H9 (cell line): ENCODE data around the gene GPC6. TPM values are rescaled to one million over a fixed set of nuclear protein-coding genes. Genes with fewer than 3 reads are reported as not detected.

Source experiments
- DNase-seq: peaks from one replicate; pipeline ENCODE4 v3.0.0-alpha.2; 2017
- H2AFZ ChIP-seq: one replicate; pipeline ENCODE4 v1.6.1; 2013; ENCODE audit warnings: mild to moderate bottlenecking, low read length, control low read depth, moderate library complexity
- H2AK5ac ChIP-seq: 2 replicates; pipeline ENCODE4 v1.6.1; 2013; ENCODE audit warnings: low read length, control low read depth, mixed read lengths; ENCODE audit not compliant: insufficient read length
- H2BK120ac ChIP-seq: one replicate; pipeline ENCODE4 v1.6.1; 2013; ENCODE audit warnings: low read depth, mild to moderate bottlenecking, low read length, control low read depth, inconsistent platforms; ENCODE audit not compliant: poor library complexity, severe bottlenecking
- H2BK12ac ChIP-seq: 2 replicates; pipeline ENCODE4 v1.6.1; 2013; ENCODE audit warnings: low read length, control low read depth, mixed read lengths, low read depth; ENCODE audit not compliant: insufficient read length
- H2BK15ac ChIP-seq: 2 replicates; pipeline ENCODE4 v1.6.1; 2013; ENCODE audit warnings: low read depth, low read length, control low read depth
- H2BK20ac ChIP-seq: one replicate; pipeline ENCODE4 v1.6.1; 2013; ENCODE audit warnings: low read depth, mild to moderate bottlenecking, low read length, control low read depth, inconsistent platforms; ENCODE audit not compliant: poor library complexity, severe bottlenecking
- H2BK5ac ChIP-seq: 2 replicates; pipeline ENCODE4 v1.6.1; 2013; ENCODE audit warnings: low read length, control low read depth, mixed read lengths; ENCODE audit not compliant: insufficient read length
- H3K14ac ChIP-seq: 2 replicates; pipeline ENCODE4 v1.6.1; 2013; ENCODE audit warnings: low read length, control low read depth; ENCODE audit not compliant: insufficient read depth
- H3K18ac ChIP-seq: 2 replicates; pipeline ENCODE4 v1.6.1; 2013; ENCODE audit warnings: low read depth, mild to moderate bottlenecking, mixed read lengths, low read length, control low read depth; ENCODE audit not compliant: insufficient read length
- H3K23ac ChIP-seq: 2 replicates; pipeline ENCODE4 v1.6.1; 2013; ENCODE audit warnings: low read length, control low read depth, mixed read lengths, low read depth; ENCODE audit not compliant: insufficient read length
- H3K23me2 ChIP-seq: 2 replicates; pipeline ENCODE4 v1.6.1; 2013; ENCODE audit warnings: low read depth, mild to moderate bottlenecking, mixed read lengths, low read length, control low read depth; ENCODE audit not compliant: insufficient read length, poor library complexity, severe bottlenecking
- H3K27ac ChIP-seq: 2 replicates; pipeline ENCODE4 v1.5.1; 2013; ENCODE audit warnings: low read length, control low read depth, mixed read lengths, low read depth; ENCODE audit not compliant: insufficient read length
- H3K27me3 ChIP-seq: 2 replicates; pipeline ENCODE4 v1.6.1; 2013; ENCODE audit warnings: low read length, control low read depth, inconsistent platforms; ENCODE audit not compliant: insufficient read depth
- H3K4ac ChIP-seq: 2 replicates; pipeline ENCODE4 v1.6.1; 2013; ENCODE audit warnings: low read depth, mild to moderate bottlenecking, control low read depth, inconsistent platforms, low read length, moderate library complexity
- H3K4me1 ChIP-seq: 2 replicates; pipeline ENCODE4 v1.6.1; 2013; ENCODE audit warnings: low read length, control low read depth, inconsistent platforms; ENCODE audit not compliant: insufficient read depth
- H3K4me2 ChIP-seq: 2 replicates; pipeline ENCODE4 v1.6.1; 2013; ENCODE audit warnings: low read length, control low read depth, mixed read lengths; ENCODE audit not compliant: insufficient read length, insufficient read depth
- H3K56ac ChIP-seq: 2 replicates; pipeline ENCODE4 v1.6.1; 2013; ENCODE audit warnings: low read depth, mild to moderate bottlenecking, mixed read lengths, low read length, control low read depth; ENCODE audit not compliant: insufficient read length
- H3K79me1 ChIP-seq: 2 replicates; pipeline ENCODE4 v1.6.1; 2013; ENCODE audit warnings: low read depth, mild to moderate bottlenecking, moderate library complexity, low read length, control low read depth, inconsistent platforms; ENCODE audit not compliant: insufficient read depth, poor library complexity, severe bottlenecking
- H3K79me2 ChIP-seq: 2 replicates; pipeline ENCODE4 v1.6.1; 2013; ENCODE audit warnings: low read length, control low read depth, inconsistent platforms; ENCODE audit not compliant: insufficient read depth
- H3K9ac ChIP-seq: 2 replicates; pipeline ENCODE4 v1.6.1; 2013; ENCODE audit warnings: low read length, control low read depth, mixed read lengths; ENCODE audit not compliant: insufficient read length; ENCODE audit errors: extremely low read depth
- H3K9me3 ChIP-seq: one replicate; pipeline ENCODE4 v1.6.1; 2013; ENCODE audit warnings: low read depth, low read length, inconsistent platforms; ENCODE audit not compliant: control insufficient read depth
- H3T11ph ChIP-seq: one replicate; pipeline ENCODE4 v1.6.1; 2013; ENCODE audit warnings: mild to moderate bottlenecking, low read length, control low read depth, inconsistent platforms
- H4K20me1 ChIP-seq: one replicate; pipeline ENCODE4 v1.6.1; 2013; ENCODE audit not compliant: control insufficient read depth, insufficient read length, insufficient read depth
- H4K5ac ChIP-seq: 2 replicates; pipeline ENCODE4 v1.6.1; 2013; ENCODE audit warnings: low read depth, mild to moderate bottlenecking, mixed read lengths, low read length, control low read depth; ENCODE audit not compliant: insufficient read length
- H4K8ac ChIP-seq: replicated peaks from 2 replicates; pipeline ENCODE4 v1.6.1; 2013; ENCODE audit warnings: low read length, control low read depth, mixed read lengths, low read depth; ENCODE audit not compliant: insufficient read length
- H4K91ac ChIP-seq: 2 replicates; pipeline ENCODE4 v1.6.1; 2013; ENCODE audit warnings: low read depth, mild to moderate bottlenecking, moderate library complexity, mixed read lengths, low read length, control low read depth; ENCODE audit not compliant: insufficient read length
- H3K27ac Mint-ChIP-seq, 3 experiments: 2 replicates in 2 of 3; 3 replicates in 1 of 3; pipeline ENCODE4 v1.8.0; 2020 to 2021; ENCODE audit warnings: mixed read lengths in 3 of 3, mild to moderate bottlenecking in 1 of 3, moderate library complexity in 1 of 3
- H3K27me3 Mint-ChIP-seq: 2 replicates; pipeline ENCODE4 v1.8.0; 2021; ENCODE audit warnings: low read depth, mild to moderate bottlenecking, moderate library complexity, mixed read lengths
- H3K36me3 Mint-ChIP-seq, 3 experiments: 2 replicates in 2 of 3; 3 replicates in 1 of 3; pipeline ENCODE4 v1.8.0; 2020 to 2021; ENCODE audit warnings: low read depth in 3 of 3, mixed read lengths in 3 of 3; ENCODE audit not compliant: insufficient read depth in 1 of 3
- H3K4me1 Mint-ChIP-seq, 2 experiments: 2 replicates each; pipeline ENCODE4 v1.8.0; 2020; ENCODE audit warnings: mixed read lengths in 2 of 2
- H3K4me3 Mint-ChIP-seq, 2 experiments: 2 replicates in 1 of 2; 3 replicates in 1 of 2; pipeline ENCODE4 v1.8.0; 2020 to 2021; ENCODE audit warnings: mild to moderate bottlenecking in 2 of 2, mixed read lengths in 2 of 2, moderate library complexity in 1 of 2
- H3K9me3 Mint-ChIP-seq, 2 experiments: 2 replicates in 1 of 2; 3 replicates in 1 of 2; pipeline ENCODE4 v1.8.0; 2020; ENCODE audit warnings: mild to moderate bottlenecking in 2 of 2, mixed read lengths in 2 of 2, moderate library complexity in 1 of 2
- CTCF ChIP-seq: fragments of 200-600 bp; sonication (generic); conservative IDR thresholded peaks from 3 replicates; pipeline ENCODE4 v1.8.0; 2021; ENCODE audit warnings: antibody characterized with exemption, mild to moderate bottlenecking
- WGBS: extraction: QIAGEN DNeasy Blood & Tissue Kit; methylation state at CpG from one replicate; pipeline ENCODE4 v1.1.7; 2013; ENCODE audit warnings: missing lambda C conversion rate, low lambda C conversion rate, mixed read lengths; ENCODE audit not compliant: insufficient read length; ENCODE audit errors: extremely low coverage; 5-methylcytosine and 5-hydroxymethylcytosine counted together
- total RNA-seq: library from RNA; stranded (reverse); gene quantifications from 2 replicates; pipeline ENCODE4 v1.2.1, GENCODE V29; 2021

The GPC6 gene
- total RNA-seq, 1 experiment from 2014 or later: 15.6 TPM

DNA sequence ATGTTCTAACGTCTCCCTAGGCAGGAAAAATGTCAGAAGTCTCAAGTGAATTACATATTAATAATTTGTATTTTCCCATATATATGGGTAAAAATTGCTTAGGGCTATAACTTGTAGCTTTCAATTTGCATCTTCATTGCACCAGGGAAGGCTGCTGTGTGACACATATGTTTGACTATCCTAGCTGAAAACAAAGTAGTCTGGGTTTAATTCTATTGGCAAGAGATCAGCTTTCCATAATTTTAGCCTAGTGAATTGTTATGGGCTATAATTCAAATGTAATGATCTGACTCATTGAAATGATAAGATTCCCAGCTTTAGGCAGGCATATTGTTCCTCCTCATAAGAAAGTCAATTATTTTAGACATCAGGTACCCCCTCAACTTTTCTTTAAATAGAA is 699.8 kb downstream of the GPC6 start:
- no peak overlapping the region for H3K14ac ChIP-seq

More for the DNA sequence above, 699.8 kb downstream of the GPC6 start:
- Histone ChIP-seq H4K91ac (no peak overlapping the region), H3K27ac (no peak overlapping the region), H3K9ac (no peak overlapping the region), H4K5ac (no peak overlapping the region), H3K4me1 (no peaks in the 10 kb centered on the region), H3K18ac (no peak overlapping the region), H2BK120ac (no peak overlapping the region), H3K79me1 (no peaks in the 10 kb centered on the region), H2BK15ac (no peak overlapping the region), H3K4ac (no peak overlapping the region), H2AFZ (no peak overlapping the region), H2BK20ac (no peak overlapping the region), H3K27me3 (no peaks in the 10 kb centered on the region), H2BK5ac (no peak overlapping the region), H2BK12ac (no peak overlapping the region), H3K23ac (no peak overlapping the region), H4K8ac (no peak overlapping the region), H3K79me2 (no peaks in the 10 kb centered on the region), H3K9me3 (no peaks in the 10 kb centered on the region), H3K4me2 (no peak overlapping the region), H3K23me2 (no peaks in the 10 kb centered on the region), H3K56ac (no peak overlapping the region), H4K20me1 (no peaks in the 10 kb centered on the region), H3T11ph (no peak overlapping the region), H2AK5ac (no peak overlapping the region)
- Mint-ChIP-seq H3K9me3 (peaks cover under 1 to 2% of the 10 kb centered on the region in 2 experiments; a peak in 2 of 5 replicates), H3K27me3 (no peaks in the 10 kb centered on the region), H3K4me1 (no peaks in the 10 kb centered on the region), H3K27ac (no peak overlapping the region), H3K36me3 (0 out of 7 replicates have a peak, but pooled peaks cover 0 to 2% (median 0%) of the 10 kb centered on the region in 3 experiments), H3K4me3 (no peak overlapping the region)
- TF ChIP-seq CTCF: no peak
- WGBS: no CpG with 5 or more reads among the region's 1 CpG
- DNase-seq: no peak
